Right lobe of liver (tissue), 6 donors: ENCODE results near the gene ME1. TPM values are rescaled to one million over a fixed set of nuclear protein-coding genes. Genes with fewer than 3 reads are reported as not detected.

Source experiments
- ATAC-seq, 4 donors: fragments of 200-7000 bp; cut with Tn5 transposase; one replicate each; pipeline ENCODE4 v1.9.1; 2020; ENCODE audit warnings: mild to moderate bottlenecking in 4 of 4, moderate library complexity in 4 of 4
- DNase-seq, 3 donors: peaks; one replicate each; pipeline ENCODE4 v3.0.0-alpha.2; 2020
- H3K27ac ChIP-seq, 3 donors: fragments of 200-600 bp; one replicate each; pipeline ENCODE4 v1.8.0; 2022
- H3K27me3 ChIP-seq, 2 donors: fragments of 200-600 bp; one replicate each; pipeline ENCODE4 v1.8.0; 2022
- H3K36me3 ChIP-seq, 4 donors: fragments of 200-600 bp; sonication (generic) in 1 of 4; one replicate each; pipeline versions ENCODE4 v1.5.1 to v1.8.0; 2017 to 2022; ENCODE audit warnings: control low read depth in 1 of 4
- H3K4me1 ChIP-seq, 4 donors: fragments of 200-600 bp; sonication (generic) in 1 of 4; one replicate each; pipeline versions ENCODE4 v1.5.1 to v1.8.0; 2017 to 2022; ENCODE audit warnings: control low read depth in 1 of 4
- H3K4me3 ChIP-seq, 3 donors: fragments of 200-600 bp; one replicate each; pipeline ENCODE4 v1.8.0; 2022
- H3K9me3 ChIP-seq, 4 donors: fragments of 200-600 bp; sonication (generic) in 1 of 4; one replicate each; pipeline versions ENCODE4 v1.5.1 to v1.8.0; 2017 to 2022; ENCODE audit warnings: control low read depth in 1 of 4
- POLR2A ChIP-seq: fragments of 450-650 bp; IDR thresholded peaks from one replicate; pipeline ENCODE4 v1.6.1; 2017; ENCODE audit warnings: antibody characterized with exemption, mild to moderate bottlenecking
- WGBS: methylation state at CpG from one replicate; pipeline ENCODE4 v1.1.6; 2018; ENCODE audit warnings: low coverage, low lambda C conversion rate; ENCODE audit not compliant: insufficient coverage; ENCODE audit errors: missing lambda C conversion rate; 5-methylcytosine and 5-hydroxymethylcytosine counted together
- intact Hi-C, 2 donors: fragments of 100-400 bp; cut with DNase I; formaldehyde crosslinking; loops; one replicate each; pipeline versions ENCODE4 v1.11.2 to v1.14.1; 2022
- total RNA-seq, 6 experiments: library from RNA; depleted of rRNA in 2 of 6; stranded (reverse); fragments of >200 nt in 2 of 6; fragmentation: NEBNext Ultra II Directional in 3 of 6; extraction: Animal tissue kit (Norgen Biotek cat#: 25700) in 3 of 6; gene quantifications; one replicate each; pipeline versions ENCODE4 v1.1.0 to v1.2.4, GENCODE V29; 2016 to 2023
- TF ChIP-seq, protein P1 (sequence below), 4 donors: fragments of 200-600 bp in 3 of 4; fragments of 450-650 bp in 1 of 4; IDR thresholded peaks; one replicate each; pipeline versions ENCODE4 v1.5.1 to v1.8.0; 2016 to 2022; ENCODE audit warnings: antibody characterized with exemption in 4 of 4, mild to moderate bottlenecking in 2 of 4
- donor health status: DM: no; HTN: yes; CAD: no.
- donor health status: DM: no; HTN: no; CAD: no.
- donor health status: DM: no; HTN: no; CAD: no.
- donor health status: DM: no; HTN: yes; CAD: no.
- donor health status: DM: no; HTN: yes; CAD: no.

The ME1 gene
- total RNA-seq, 6 experiments from 2014 or later = 10.1 to 18.2 (median 13.3) TPM

DNA sequence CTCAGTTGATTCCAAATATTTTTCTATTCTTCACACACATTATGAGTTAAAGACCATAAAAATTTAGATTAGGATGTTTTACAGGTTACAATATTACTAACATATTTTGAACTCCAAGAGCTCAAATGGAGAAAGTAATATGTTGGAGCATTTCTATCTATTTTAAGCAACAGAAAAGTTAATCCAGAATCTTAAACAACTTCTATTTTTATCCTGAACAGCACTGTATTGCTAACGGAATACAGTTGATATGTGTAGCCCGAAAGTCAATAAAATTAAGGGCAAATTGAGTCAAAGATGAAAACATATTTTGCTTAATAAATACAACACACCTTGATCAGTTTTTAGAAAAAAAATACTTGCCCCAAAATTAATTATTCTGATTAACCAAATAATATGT lies 97.4 kb downstream of the ME1 start:
- WGBS = 65% methylated on average over 2 of the region's 2 CpGs
- DNase-seq = no peak
- TF ChIP-seq POLR2A = no peak
- TF ChIP-seq, protein P1, sequence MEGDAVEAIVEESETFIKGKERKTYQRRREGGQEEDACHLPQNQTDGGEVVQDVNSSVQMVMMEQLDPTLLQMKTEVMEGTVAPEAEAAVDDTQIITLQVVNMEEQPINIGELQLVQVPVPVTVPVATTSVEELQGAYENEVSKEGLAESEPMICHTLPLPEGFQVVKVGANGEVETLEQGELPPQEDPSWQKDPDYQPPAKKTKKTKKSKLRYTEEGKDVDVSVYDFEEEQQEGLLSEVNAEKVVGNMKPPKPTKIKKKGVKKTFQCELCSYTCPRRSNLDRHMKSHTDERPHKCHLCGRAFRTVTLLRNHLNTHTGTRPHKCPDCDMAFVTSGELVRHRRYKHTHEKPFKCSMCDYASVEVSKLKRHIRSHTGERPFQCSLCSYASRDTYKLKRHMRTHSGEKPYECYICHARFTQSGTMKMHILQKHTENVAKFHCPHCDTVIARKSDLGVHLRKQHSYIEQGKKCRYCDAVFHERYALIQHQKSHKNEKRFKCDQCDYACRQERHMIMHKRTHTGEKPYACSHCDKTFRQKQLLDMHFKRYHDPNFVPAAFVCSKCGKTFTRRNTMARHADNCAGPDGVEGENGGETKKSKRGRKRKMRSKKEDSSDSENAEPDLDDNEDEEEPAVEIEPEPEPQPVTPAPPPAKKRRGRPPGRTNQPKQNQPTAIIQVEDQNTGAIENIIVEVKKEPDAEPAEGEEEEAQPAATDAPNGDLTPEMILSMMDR (IDR thresholded peaks at IDR 0.05) = no peak
- no peak overlapping the region for H3K4me3 ChIP-seq
- ATAC-seq = no peak
- H3K4me1 ChIP-seq = no peaks in the 10 kb centered on the region
- H3K27me3 ChIP-seq = no peaks in the 10 kb centered on the region
- no peaks in the 10 kb centered on the region for H3K9me3 ChIP-seq
- H3K27ac ChIP-seq = no peak overlapping the region
- intact Hi-C loops = no loop called here
- no peaks in the 10 kb centered on the region for H3K36me3 ChIP-seq

DNA sequence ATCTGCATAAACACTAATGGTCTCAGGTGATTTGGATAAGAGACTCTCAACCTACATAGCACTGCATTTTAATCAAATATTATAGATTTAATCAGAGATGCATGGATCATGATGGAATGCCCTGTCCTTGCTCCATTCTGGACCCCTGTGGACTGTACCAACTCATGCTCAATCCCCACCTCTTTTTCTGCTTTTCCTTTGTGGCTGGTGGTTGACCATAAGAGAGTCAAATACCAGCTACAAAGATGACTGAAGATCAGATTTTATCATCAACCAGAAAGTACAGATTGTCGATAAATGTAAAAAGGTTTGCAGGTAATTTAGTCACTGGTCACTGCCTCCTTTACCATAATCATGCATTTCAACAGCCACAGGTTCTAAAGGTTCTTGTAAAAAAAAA lies 116.2 kb downstream of the ME1 start:
- no peak for DNase-seq
- no peak for TF ChIP-seq POLR2A
- TF ChIP-seq, protein P1 (IDR thresholded peaks at IDR 0.05) = no peak
- Histone ChIP-seq H3K9me3 (no peaks in the 10 kb centered on the region), H3K27ac (no peak overlapping the region), H3K27me3 (no peaks in the 10 kb centered on the region), H3K4me3 (no peak overlapping the region), H3K4me1 (no peaks in the 10 kb centered on the region), H3K36me3 (no peaks in the 10 kb centered on the region)
- WGBS = 89% methylated on average over 1 of the region's 1 CpG
- intact Hi-C loops = no loop called here
- no peak for ATAC-seq

DNA sequence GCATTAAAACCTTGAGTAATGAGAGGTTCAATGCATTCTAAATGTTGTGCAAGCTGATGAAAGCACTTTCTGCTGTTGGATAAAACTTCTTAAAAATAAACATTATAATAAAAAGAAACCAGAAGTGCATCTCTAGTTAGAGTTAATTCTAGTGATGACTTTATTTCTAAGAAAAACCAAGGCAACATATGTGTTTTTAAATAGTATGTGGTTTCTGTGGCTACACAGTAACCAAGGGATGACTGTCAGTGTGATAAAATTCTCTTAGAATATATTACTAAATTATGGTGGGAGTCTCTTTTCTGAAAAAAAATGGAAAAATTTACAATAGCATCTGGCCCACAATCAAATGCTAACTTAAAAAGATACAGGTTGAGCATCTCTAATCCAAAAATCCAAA lies 117.0 kb downstream of the ME1 start:
- H3K4me3 ChIP-seq = no peak overlapping the region
- ATAC-seq (no peak), DNase-seq (no peak)
- no peaks in the 10 kb centered on the region for H3K4me1 ChIP-seq
- H3K36me3 ChIP-seq = no peaks in the 10 kb centered on the region
- no peaks in the 10 kb centered on the region for H3K27me3 ChIP-seq
- intact Hi-C loops = no loop called here
- no peak overlapping the region for H3K27ac ChIP-seq
- H3K9me3 ChIP-seq = no peaks in the 10 kb centered on the region
- no peak for TF ChIP-seq POLR2A

DNA sequence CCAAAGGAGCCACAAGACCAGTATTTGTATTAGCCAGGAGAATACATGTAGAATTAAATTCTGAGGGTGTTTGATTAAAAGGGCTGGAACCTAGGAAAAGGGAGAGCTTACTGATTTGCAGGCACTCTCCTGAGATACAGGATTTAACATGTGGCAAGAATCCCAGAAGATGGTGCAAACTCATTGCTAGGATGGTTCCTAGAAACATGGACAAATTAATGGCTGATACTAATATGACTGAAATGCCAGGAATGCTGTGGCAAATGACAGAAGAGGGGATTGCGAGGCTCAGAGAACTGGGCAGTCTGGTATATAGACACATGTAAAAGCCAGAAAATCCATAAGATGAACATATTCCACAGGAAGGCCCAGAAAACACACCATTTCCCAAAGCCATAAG lies 119.6 kb downstream of the ME1 start:
- DNase-seq (no peak), ATAC-seq (no peak)
- intact Hi-C loops = no loop called here
- no peaks in the 10 kb centered on the region for H3K27me3 ChIP-seq
- TF ChIP-seq POLR2A = no peak
- TF ChIP-seq, protein P1 (IDR thresholded peaks at IDR 0.05) = no peak
- no peak overlapping the region for H3K4me3 ChIP-seq
- no peaks in the 10 kb centered on the region for H3K4me1 ChIP-seq
- no peak overlapping the region for H3K27ac ChIP-seq
- no peaks in the 10 kb centered on the region for H3K9me3 ChIP-seq
- H3K36me3 ChIP-seq = no peaks in the 10 kb centered on the region
- 90% methylated on average over 1 of the region's 1 CpG for WGBS

DNA sequence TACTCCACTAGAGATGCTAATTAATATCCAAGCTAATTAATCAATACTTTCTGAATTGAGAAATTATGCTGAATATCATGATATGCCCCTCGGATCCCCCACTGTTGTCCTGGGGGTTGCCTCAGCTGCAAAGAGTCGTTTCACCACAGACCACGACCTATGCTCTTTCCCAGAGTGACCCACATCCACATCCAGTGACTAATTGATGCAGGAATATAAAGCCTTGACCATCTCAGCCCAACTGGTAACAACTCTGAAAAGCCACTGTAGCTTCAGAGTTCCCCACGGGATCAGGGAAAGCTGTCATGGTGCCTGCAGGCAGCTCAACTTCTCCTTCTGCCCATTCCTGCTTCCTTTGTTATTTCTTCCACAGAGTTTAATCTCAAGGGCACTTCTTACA lies 120.8 kb downstream of the ME1 start:
- Histone ChIP-seq H3K4me3 (no peak overlapping the region), H3K4me1 (no peaks in the 10 kb centered on the region), H3K27me3 (no peaks in the 10 kb centered on the region), H3K36me3 (no peaks in the 10 kb centered on the region), H3K27ac (no peak overlapping the region), H3K9me3 (no peaks in the 10 kb centered on the region)
- 65% methylated on average over 4 of the region's 4 CpGs for WGBS
- intact Hi-C loops = no loop called here
- TF ChIP-seq POLR2A = no peak
- TF ChIP-seq, protein P1 (IDR thresholded peaks at IDR 0.05) = no peak
- no peak for DNase-seq
- no peak for ATAC-seq
